ENCODE measurements around the gene CDHR3. TPM values are rescaled to one million over a fixed set of nuclear protein-coding genes. Genes with fewer than 3 reads are reported as not detected.

The CDHR3 gene
- total RNA-seq, 1 experiment from 2014 or later: 6.5 TPM

- in situ Hi-C loops (cut with HindIII; ENCODE audit: low pct_unique_long_range_greater_than_20kb, low sequenced_read_pairs): no loop called here
- CTCF ChIA-PET: interaction anchor here (0.7 kb wide), 1 partner anchor 522 kb away, joined by 7 read pairs; no protein-coding TSS in a partner anchor
These were observed 22.7 kb downstream of the CDHR3 start for GRCh38 chr7:105985672-105986215.

GRCh38 chr7:105987046-105987445, 24.0 kb downstream of the CDHR3 start:
- no peak overlapping the region for H3K4me3 ChIP-seq (ENCODE audit: low read depth in 2 of 2, low read length in 2 of 2)
- ATAC-seq (no peak), DNase-seq (ENCODE audit: low read depth, low spot score) (no peak)
- in situ Hi-C loops (cut with HindIII; ENCODE audit: low pct_unique_long_range_greater_than_20kb, low sequenced_read_pairs) (no loop called here), intact Hi-C loops (cut with micrococcal nuclease; ENCODE audit: unreplicated experiment) (no loop called here)
- H3K9me3 ChIP-seq (ENCODE audit: control insufficient read depth, insufficient read depth, low read depth, low read length): no peaks in the 10 kb centered on the region
- no peaks in the 10 kb centered on the region for H3K36me3 ChIP-seq (ENCODE audit: control insufficient read depth, insufficient read depth, low read length)
- H3K27me3 ChIP-seq (ENCODE audit: control insufficient read depth, insufficient read depth, low read length): peaks cover 7% of the 10 kb centered on the region
- TF ChIP-seq SIN3A (IDR thresholded peaks at IDR 0.05; ENCODE audit: borderline replicate concordance, insufficient read depth, low read depth, low read length) (no peak), REST (IDR thresholded peaks at IDR 0.05; ENCODE audit: insufficient read depth in 1 of 2, low read depth in 2 of 2, low read length in 1 of 2) (no peak), CTCF (IDR thresholded peaks at IDR 0.05) (no peak), TCF7L2 (IDR thresholded peaks at IDR 0.05; ENCODE audit: low read depth, low read length) (no peak), POLR2AphosphoS5 (IDR thresholded peaks at IDR 0.05; ENCODE audit: low read depth, low read length) (no peak)
- ChIA-PET CTCF (no interaction called here), POLR2A (no interaction called here)
- H3K27ac ChIP-seq (ENCODE audit: low read length): no peak overlapping the region
- no TSS peak for BruUV-seq (replicated peaks)
- H3K4me1 ChIP-seq (ENCODE audit: control insufficient read depth, insufficient read depth, low read length): no peaks in the 10 kb centered on the region

More at GRCh38 chr7:105985672-105986215, 22.7 kb downstream of the CDHR3 start:
- no peak overlapping the region for H3K27ac ChIP-seq (ENCODE audit: low read length)
- H3K36me3 ChIP-seq (ENCODE audit: control insufficient read depth, insufficient read depth, low read length): no peaks in the 10 kb centered on the region
- no peak for DNase-seq (ENCODE audit: low read depth, low spot score)
- H3K9me3 ChIP-seq (ENCODE audit: control insufficient read depth, insufficient read depth, low read depth, low read length): no peaks in the 10 kb centered on the region
- peaks cover 7% of the 10 kb centered on the region for H3K27me3 ChIP-seq (ENCODE audit: control insufficient read depth, insufficient read depth, low read length)
- BruUV-seq (replicated peaks): no TSS peak
- no peak for ATAC-seq
- intact Hi-C loops (cut with micrococcal nuclease; ENCODE audit: unreplicated experiment): no loop called here
- no peaks in the 10 kb centered on the region for H3K4me1 ChIP-seq (ENCODE audit: control insufficient read depth, insufficient read depth, low read length)
- TF ChIP-seq REST (IDR thresholded peaks at IDR 0.05; ENCODE audit: insufficient read depth in 1 of 2, low read depth in 2 of 2, low read length in 1 of 2) (no peak), SIN3A (IDR thresholded peaks at IDR 0.05; ENCODE audit: borderline replicate concordance, insufficient read depth, low read depth, low read length) (no peak), POLR2AphosphoS5 (IDR thresholded peaks at IDR 0.05; ENCODE audit: low read depth, low read length) (no peak), CTCF (IDR thresholded peaks at IDR 0.05) (no peak), TCF7L2 (IDR thresholded peaks at IDR 0.05; ENCODE audit: low read depth, low read length) (no peak)
- no peak overlapping the region for H3K4me3 ChIP-seq (ENCODE audit: low read depth in 2 of 2, low read length in 2 of 2)
- POLR2A ChIA-PET: no interaction called here

Measured in Panc1 (cell line).